D721Med (cell line): ENCODE measurements around the gene NUP210L.
A peak's percentile ranks its signal among the peaks of the same experiment; 100 is the strongest.

Source experiments
- DNase-seq: peaks from one replicate; pipeline ENCODE4 v3.0.0; 2011; ENCODE audit warnings: low spot score; ENCODE audit not compliant: insufficient read length
- FAIRE-seq: peaks from 2 replicates; lab custom pipeline; 2011; peaks lifted over from hg19 to GRCh38; lab: Jason Lieb, UNC
- TF ChIP-seq, protein P1 (sequence below): IDR thresholded peaks from 2 replicates; pipeline ENCODE4 v1.5.1; 2012; ENCODE audit warnings: mild to moderate bottlenecking, control low read depth; ENCODE audit not compliant: insufficient read depth; ENCODE audit errors: missing control alignments

The NUP210L gene

DNA sequence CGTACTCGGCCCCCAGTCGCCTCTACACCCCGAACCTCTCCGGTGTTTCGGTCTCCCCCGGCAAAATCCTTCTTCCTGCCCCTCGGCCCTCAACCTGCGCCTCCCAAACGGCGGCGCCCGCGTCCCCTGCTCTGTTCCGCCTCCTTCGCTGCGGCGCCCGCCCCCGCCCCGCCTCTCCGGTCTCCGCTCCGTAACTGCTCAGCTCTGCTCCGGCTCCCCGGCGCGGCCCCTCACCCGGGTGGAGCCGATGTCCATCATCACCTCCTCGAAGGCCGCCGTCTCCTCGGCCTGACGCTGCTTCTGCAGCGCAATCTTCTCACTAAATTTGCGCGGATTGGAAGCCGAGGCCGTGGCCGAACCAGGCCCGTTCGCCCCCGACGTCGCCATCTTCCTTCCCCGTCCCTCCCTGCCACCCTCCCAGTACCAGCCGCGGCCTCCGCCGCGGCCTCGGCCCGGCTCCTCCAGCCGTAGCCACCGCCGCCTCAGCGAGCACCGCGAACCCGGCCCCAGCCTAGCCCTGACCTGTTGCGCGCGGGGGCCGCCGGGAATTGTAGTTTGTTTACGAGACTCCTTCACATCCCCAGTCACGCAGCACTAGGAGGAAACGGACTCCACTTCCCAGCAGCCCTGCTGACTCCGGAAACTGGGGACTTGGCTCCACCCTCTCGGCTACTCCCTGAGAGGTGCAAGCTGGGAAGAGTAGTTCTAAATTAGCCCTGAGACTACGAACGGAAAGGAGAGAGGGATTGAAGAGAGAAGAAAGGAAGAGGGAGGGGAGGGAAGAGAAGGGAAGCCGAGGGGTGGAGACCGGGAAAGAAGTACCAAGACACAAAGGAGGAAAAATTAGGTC lies 196.5 kb downstream of the NUP210L start, which contains the start of gene CRTC2:
TSS of gene CRTC2 (minus strand) at position 502 of the 850 bp plus-strand sequence. CDS start at position 387, 115 bp downstream.
- DNase-seq (peak; percentile 100), FAIRE-seq (peak; percentile 89)
- TF ChIP-seq, protein P1, sequence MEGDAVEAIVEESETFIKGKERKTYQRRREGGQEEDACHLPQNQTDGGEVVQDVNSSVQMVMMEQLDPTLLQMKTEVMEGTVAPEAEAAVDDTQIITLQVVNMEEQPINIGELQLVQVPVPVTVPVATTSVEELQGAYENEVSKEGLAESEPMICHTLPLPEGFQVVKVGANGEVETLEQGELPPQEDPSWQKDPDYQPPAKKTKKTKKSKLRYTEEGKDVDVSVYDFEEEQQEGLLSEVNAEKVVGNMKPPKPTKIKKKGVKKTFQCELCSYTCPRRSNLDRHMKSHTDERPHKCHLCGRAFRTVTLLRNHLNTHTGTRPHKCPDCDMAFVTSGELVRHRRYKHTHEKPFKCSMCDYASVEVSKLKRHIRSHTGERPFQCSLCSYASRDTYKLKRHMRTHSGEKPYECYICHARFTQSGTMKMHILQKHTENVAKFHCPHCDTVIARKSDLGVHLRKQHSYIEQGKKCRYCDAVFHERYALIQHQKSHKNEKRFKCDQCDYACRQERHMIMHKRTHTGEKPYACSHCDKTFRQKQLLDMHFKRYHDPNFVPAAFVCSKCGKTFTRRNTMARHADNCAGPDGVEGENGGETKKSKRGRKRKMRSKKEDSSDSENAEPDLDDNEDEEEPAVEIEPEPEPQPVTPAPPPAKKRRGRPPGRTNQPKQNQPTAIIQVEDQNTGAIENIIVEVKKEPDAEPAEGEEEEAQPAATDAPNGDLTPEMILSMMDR: peak; percentile 14

DNA sequence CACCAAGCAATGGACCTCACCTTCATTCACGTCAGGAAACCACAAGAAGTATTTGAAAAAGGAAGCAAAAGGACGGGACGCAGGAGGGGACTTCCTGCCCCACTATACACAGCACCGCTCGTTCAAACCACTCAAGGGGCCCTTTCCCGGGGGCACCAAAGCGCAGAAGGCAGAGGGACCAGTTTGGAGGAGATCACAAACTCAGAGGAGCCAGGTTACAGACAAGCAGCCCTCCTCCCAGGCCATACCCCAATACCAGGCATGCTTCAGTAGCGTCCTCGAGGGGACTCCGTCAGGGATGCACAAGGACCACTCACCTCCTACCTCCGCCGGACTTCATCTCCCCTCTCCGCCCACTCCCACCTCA lies 197.1 kb downstream of the NUP210L start:
- FAIRE-seq: no peak
- no peak for DNase-seq
- TF ChIP-seq, protein P1: no peak

DNA sequence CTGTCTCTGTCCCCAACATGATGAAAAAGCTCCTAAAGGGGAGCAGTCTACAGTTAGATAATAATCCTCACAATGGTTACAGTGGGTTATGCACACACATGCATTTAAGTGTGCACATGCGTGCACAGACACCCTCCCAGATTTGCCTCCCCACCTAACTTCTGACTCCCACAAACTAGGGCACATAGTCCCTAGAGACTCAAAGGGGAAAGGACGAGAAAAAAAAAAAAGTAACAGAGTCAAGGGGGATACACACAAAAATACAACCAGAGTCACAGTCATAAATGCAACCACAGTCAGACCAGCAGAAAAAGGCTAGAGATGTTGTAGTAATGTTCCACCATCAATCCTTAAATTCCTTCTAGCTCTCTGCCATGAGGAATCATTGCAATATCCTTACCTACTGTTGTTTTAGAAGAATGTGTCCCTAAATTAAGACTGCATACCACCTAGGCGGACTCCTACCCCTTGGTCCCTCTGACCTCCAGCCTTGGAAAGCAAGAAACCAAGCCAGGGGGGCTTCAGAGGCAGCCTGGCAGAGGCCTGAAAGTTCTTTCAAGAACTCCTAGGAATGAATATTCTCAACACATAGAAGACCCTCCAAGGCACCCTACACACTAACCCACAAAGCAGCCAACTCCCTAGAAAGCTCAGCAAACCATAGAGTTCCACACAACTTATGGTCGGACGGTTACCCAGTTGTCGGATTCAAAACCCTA lies 197.7 kb downstream of the NUP210L start:
- TF ChIP-seq, protein P1: no peak
- no peak for DNase-seq
- FAIRE-seq: no peak

DNA sequence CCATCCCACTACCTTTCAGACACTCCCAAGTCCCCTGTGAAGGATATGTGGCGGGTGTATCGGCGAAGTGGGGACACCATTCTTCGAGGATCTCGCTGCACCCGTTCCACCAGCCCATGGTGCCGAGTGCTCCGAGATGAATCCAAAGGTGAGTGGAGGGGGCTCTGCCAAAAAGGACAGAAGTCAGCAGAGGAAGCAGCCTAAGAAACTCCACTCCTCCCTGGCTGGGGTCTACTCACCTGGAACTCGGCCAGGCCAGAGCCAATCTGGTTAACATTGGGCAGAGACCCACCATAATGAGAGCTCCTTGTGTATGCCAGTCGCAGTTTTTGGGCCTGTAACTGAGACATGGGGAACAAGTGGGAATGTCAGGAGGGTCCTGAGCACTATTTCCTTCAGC lies 200.0 kb downstream of the NUP210L start:
- FAIRE-seq (no peak), DNase-seq (no peak)

DNA sequence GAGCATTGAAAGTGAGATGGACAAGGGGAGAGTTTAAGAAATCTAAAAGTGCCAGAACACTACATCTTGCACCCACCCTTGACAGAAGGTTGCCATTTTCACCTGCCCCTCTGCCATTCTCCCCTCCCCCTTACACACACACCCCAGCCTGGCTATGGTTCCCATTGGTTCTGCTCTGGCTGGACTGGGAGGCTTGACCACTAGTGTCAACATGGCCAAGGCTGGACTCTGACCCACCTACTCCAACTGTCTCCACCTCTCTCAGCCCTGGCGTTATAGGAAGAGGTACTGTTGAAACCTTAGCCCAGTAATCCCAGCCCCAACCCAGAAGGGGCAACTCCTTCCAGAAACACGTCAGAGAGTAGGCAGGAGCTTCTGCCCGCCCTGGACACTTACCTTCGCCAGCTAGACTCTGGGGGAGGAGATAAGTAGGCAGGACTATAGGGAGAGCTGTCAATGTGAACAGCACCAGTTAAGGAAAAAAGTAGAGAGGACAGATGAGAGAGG lies 201.0 kb downstream of the NUP210L start:
- TF ChIP-seq, protein P1: no peak

More for the DNA sequence above, 200.0 kb downstream of the NUP210L start:
- TF ChIP-seq, protein P1: no peak

DNA sequence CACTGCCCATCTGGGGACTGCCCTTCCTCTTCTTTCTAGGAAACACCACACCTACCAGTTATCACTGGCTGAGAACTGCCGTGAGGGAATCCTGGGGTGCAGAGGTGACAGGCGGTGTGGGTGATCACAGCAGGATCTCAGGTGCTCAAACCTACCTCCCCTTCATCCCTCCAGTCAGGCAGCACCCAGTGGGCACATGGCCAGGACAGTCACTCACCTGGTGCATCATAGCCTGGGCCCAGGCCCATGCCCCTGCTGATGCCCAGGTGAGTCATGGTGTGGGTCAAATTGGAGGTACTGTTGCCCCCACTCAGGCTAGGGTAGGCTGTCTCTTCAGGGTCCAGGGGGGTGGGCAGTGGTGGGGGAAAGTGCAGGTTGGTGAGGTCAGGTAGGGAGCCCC lies 203.1 kb downstream of the NUP210L start:
- TF ChIP-seq, protein P1: no peak
- no peak for FAIRE-seq
- no peak for DNase-seq

More for the DNA sequence above, 201.0 kb downstream of the NUP210L start:
- no peak for DNase-seq
- no peak for FAIRE-seq
